HG02642 (cell line): ENCODE results near the gene TGM2.

ENCODE experiments used
- ATAC-seq: cut with Tn5 transposase; IDR thresholded peaks from one replicate; pipeline ENCODE4 v1.9.1; 2021; ENCODE audit warnings: mild to moderate bottlenecking; ENCODE audit not compliant: unreplicated experiment, poor library complexity

TGM2 gene

DNA sequence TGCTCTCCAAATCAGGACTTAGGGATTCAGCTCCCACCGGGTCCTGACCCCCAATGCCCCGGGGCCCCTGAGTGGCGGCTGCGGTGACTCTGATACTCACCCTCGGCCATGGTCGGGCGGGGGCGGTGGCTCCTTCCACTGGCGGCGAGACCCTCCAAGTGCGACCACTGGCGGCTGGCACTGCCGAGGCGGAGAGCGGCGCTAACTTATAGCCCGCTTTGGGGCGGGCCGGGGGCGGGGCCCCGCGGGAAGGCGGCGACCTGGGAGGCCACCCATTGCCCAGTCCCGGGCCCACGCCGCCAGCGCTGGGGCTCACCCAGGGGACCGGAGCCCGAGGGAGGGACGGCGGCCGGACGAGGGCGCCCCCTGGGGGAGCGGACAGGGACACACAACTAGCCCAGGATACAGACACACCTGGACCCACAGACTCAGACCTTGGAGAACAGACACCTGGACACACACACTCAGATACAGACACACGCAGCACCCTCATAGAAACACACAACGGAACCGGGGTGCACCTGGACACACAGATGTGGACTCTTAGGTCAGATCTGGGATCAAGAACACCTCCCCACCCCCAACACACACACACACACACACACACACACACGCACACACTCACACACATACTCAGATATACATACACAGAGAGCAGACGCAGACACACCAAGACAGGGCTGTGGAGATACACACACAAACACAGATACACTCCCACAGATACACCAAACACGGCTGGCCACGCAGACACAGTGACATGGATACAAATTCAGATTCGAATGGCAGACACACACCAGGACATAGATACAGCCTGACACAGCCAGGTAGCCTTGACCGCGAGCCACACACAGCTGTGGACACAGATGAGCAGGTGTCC is at the start of gene TGM2:
Gene TGM2, minus strand, starts transcription at position 182 of the 877 bp plus-strand sequence. Its CDS starts 72 bp downstream, at position 110.
- ATAC-seq = peak; percentile 75

DNA sequence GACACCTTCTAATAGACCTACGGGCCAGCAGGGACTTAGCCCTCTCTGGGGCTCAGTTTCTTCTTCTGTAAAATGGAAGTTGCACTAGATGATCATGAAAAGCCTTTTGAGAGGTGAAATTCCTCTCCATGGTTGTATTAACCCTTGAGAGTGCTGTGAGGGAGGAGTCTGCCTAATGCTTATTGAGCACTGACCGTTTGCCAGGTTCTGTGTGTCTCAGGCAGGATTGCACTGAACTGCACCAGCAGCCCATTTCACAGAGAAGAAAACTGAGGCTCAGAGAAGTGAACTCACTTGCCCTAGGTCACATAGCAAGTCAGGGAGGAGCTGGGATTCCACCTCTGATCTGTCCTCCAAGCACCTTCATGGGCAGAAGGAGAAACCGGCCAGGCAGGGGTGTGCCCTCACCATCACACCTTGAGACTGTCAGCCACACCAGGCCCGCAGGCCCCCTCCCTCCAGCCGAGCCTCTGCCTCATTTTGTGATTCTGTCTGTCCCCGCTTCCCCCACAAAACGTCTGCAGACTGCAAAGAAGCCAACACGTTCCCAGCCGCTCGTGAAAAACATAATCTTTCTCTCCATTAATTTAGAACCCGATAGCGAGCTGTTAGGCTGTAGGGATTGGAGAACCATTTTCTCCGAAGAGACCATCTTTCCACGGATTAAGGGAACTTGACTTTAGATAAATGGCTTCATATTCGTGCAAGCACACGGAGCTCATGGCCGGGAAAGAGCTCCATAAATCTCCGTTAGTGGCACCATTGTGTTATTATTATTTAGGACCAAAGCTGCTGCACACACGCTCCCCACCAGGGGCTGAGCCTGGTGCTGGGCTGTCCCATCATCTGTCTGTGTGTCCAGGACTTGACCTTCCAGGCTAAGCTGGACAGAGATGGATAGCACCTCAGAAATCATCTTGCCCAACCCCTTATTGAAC is 49.5 kb upstream of the TGM2 start:
- no peak for ATAC-seq

DNA sequence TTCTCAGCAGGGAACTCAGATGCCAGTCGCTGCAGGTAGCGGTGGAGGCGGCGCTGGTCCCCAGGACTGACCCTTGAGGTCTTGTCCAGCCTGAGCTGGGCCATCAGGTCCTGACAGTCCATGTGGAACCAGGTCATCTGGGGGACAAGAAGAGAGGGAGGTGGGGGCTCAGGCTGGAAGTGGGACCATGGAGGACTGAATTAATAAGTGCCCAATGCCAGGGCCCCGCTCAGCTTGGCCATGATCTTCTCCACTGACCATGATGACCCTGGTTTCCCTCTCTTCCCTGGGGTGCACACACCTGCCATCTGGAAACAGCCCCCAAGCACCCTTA is 48.5 kb upstream of the TGM2 start:
- no peak for ATAC-seq

DNA sequence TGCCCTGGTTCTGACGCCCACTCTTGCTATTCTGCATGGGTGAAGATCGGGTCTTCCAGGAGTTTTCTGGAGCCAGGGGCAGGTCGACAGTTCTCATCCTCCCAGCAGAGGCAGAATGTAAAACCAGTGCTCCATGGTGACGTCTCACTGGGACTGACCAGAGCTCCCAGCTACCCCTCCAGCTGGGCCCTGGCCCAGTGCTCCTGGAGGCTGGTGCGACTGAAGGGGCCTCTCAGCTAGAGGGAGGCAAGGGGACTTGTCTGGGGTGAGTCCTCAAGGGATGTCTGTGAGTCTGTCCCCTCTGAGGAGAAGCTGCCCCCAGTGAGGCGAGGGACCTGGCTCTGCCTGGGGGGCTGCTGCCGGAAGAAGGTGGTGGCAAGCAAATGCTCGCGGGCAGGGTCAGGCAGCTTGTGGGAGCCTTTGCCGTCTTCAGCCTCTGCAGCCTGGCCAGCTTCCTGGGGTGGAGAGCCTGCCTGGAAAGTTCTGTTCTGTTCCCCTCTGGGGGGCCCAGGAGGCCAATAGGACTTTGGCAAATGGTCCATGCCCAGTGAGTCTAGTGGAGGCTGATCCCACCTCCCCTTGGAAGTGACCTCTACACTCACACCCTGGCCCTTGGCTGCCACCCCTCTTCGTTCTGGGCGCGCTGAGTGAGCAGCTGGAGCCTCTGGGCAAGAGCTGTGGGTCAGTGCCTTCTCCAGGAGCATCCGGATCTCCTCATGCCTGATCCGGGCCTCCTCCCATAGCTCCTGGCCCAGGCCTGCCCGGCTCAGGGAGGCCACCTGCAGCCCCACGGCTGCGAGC is 47.9 kb upstream of the TGM2 start:
- no peak for ATAC-seq

GRCh38 chr20:38211200-38212097 is 46.4 kb upstream of the TGM2 start:
- ATAC-seq = no peak

- ATAC-seq = no peak
These were observed 45.7 kb upstream of the TGM2 start for GRCh38 chr20:38210741-38211140.

DNA sequence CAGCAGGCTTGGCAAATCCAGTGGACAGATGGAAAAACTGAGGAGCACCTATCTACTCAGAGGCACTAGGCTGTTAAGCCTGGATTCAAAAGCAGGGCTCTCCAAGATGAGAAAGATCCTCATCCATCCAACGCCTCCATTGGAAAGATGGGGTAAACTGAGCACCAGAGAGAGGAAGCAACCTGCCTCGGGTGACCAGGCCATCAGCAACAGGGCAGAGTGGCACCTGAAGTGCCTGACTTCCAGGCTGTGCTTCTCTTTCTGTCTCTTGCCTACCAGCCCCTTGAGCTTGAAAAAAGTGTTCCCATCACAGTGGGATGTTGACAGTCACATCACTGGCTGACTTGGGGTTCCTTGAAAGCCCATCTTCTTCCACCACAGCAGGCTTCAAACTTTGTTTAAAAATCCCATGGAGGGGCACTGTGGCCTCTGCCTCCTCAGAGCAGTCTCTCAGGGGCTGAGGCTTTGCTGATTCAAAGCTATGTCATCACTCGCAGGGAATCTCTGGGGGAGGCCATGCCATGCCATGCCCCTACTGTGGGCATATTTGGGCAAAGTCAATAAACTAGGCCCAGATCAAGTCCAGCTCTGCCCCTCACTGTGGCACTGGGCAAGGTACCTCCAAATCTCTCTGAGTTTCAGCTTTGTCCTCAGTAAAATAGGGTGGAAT is 44.8 kb upstream of the TGM2 start:
- ATAC-seq = no peak

DNA sequence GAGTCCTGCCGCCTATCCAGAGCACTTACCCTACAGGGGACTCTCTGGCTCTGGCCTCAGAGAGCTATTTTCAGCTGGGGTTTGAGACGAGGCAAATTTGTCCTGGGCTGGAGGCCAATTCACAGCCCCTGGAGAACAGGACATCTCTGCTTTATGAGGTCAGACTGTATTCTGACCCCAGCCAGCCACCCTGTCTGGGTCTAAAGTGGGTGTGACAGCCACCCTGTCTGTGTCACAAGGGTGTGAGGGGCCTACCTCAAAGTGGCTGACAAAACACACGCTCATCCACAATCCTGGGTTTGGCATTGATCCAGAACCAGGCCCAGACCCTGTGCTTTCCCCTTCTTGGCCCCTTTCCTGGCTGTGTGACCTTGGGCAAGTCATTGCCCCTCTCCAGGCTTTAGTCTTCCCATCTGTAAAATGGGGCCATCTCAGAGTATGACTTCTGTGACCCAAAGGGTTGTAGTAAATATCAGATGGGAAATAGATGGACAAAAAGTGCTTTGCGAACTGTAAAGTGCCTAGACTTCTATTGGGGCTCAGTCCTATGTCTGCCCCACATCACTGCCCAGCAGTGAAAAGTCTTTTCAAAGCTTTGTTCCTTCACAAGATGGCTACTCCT is 44.1 kb upstream of the TGM2 start:
- ATAC-seq = no peak

DNA sequence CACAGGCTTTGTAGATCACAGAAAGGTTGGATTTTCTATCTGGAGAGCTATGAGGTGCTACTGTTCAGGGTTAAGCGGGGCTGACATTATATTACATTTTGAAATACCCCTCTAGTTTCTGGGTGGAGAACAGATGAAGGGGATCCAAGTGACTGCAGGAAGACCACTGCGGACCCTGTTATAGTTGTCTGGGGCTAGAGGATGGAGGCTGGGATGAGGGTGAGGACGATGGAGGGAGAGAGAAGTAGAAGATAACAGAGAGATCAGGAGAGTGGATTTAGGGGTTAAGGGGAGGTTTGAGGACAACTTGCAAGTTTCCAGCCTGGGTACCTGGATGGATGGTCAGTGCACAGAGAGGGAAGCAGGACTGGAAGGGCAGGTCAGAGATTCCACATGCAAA is 43.5 kb upstream of the TGM2 start:
- ATAC-seq = no peak

GRCh38 chr20:38208088-38208487 is 43.0 kb upstream of the TGM2 start:
- no peak for ATAC-seq

- no peak for ATAC-seq
These were observed 42.6 kb upstream of the TGM2 start for GRCh38 chr20:38207621-38208020.

DNA sequence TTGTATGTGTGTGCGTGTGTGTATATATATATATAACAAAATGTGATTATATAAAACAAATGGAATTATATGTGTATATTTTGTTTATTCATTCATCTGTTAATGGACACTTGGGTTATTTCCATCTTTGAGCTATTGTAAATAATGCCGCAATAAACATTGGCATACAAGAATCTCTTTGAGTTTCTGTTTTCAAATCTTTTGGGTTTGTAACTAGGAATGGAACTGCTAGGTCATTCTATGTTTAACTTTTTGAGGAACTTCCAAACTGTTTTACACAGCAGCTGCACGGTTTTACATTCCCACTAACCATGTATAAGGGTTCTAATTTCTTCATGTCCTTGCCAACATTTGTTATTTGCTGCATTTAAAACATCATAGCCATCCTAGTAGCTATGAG is 39.9 kb upstream of the TGM2 start:
- no peak for ATAC-seq

- no peak for ATAC-seq
These were observed 38.9 kb upstream of the TGM2 start for GRCh38 chr20:38203981-38204357.

- no peak for ATAC-seq
These were observed 38.4 kb upstream of the TGM2 start for GRCh38 chr20:38203337-38203980.

DNA sequence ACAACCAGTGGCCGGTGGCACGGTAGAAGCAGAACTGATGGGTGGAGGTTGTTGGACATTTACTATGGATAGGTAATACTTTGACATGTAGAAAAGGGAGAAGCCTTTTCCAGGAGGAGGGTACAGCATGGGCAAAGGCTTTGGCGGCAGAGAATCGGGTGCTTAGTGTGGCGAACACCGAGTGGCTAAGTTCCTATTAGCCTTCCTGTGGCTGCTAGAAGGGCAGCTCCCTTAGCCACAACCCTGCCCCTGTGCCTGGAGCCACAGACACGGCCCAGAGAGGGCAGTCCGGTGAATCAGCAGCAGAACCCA is 37.9 kb upstream of the TGM2 start:
- ATAC-seq = no peak

DNA sequence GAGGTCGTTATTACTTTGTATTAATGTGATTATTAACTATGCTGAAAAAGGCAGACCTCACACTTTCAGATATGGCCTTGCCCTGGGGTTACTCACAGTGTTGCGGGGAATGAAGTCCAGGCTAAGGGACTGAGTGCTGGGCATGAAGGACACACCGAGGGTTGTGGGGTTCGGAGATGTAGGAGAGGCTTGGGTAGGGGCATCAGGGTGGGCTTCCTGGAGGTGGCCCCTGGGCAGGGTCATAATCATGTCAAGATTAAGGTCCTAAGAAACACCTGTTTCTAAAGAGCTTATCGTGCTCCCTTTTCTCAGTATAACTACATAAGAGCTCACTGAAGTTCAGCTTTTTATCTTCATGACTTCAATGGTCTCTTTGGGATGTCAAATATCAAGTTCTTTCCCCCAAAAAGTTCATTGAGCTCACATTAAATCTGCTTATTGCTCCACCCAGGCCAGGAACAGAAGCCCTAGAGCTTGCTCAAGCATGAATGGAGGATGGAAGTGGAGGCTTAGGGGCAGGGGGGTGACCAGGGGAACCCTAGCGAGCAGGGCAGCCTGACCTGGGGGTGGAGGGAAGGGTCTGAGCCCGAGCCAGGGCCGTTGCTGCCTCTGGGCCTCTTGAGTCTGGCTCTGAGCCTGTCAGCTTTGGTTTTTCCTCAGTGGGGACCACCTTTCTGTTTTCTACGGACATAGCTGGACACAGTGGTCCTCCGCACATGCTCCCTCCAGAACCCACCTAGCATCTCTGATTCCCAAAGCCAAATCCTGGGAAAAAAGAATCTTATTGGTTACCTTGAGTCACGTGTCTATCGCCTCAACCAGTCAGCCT is 37.3 kb upstream of the TGM2 start:
- ATAC-seq = no peak

GRCh38 chr20:38201356-38201755 is 36.3 kb upstream of the TGM2 start:
- ATAC-seq = no peak
